NCI-H2081 (cell line): ENCODE measurements around the gene SORCS2.

Experiments
- DNase-seq, 2 experiments: peaks; one replicate each; lab custom pipeline; 2025; lab: John Stamatoyannopoulos, UW

Gene SORCS2

DNA sequence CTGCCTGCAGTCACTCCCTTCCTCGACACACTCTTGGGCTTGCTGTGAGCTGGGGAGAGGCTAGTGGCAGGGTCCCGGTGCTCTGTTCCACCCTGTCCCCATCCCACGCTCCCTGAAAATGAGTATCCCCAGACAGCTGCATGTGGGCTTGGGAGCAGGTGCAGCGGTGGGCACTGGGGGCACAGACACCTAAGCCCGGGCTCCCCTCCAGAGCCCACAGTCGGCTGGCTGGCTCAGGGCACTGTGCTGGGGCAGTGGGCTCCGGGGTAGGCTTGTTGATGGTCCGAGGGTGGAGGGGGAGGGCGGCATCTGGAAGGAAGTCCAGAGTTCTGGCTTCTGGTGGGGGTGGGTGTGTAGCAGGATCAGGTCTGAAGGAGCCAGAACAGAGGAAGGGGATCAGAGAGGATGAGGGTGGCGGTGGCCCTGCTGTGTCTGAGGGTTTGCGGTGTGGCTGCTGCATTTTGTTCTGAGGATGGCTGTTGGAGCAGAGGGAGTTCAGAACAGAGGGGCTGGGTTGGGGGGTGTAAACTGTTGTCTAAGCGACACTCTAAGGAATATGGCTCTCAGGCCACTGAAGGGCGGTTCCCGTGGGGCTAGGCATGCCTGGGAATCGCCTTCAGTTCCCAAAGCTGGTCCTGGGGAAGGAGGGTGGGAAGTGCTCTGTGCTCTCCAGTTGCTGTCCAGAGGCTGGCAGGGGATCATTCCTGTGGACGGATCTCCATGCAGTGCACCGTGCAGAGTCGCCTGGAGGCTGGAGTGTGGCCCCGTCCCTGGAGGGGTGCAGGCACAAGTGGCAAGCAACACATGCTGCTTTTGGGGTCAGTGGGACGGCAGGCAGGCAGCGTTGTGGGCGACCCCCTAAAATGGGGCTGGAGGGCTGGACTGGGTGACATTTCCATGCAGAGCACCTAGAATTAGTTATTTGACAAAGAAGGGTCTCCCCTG lies 114.0 kb downstream of the SORCS2 start:
- DNase-seq: no peak

DNA sequence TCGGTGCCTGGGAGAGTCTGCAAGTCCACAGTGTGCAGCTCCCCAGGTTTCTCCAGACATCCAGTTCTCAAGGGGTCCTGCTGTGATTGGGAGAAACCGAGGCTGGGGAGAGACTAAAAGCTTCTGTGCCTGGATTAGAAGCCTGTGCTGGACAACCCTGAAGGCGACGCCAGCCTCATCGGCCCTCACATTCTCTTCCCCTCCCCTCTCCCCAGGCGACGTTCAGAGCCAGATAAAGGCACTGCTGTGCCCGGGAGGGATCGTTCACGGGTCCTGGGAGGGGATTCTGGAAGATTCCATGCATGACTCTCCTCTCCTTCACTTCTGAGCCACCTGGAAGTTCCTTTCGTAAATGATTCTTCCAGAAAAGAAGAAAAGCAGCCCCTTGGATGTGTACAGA lies 114.6 kb downstream of the SORCS2 start:
- DNase-seq: no peak

DNA sequence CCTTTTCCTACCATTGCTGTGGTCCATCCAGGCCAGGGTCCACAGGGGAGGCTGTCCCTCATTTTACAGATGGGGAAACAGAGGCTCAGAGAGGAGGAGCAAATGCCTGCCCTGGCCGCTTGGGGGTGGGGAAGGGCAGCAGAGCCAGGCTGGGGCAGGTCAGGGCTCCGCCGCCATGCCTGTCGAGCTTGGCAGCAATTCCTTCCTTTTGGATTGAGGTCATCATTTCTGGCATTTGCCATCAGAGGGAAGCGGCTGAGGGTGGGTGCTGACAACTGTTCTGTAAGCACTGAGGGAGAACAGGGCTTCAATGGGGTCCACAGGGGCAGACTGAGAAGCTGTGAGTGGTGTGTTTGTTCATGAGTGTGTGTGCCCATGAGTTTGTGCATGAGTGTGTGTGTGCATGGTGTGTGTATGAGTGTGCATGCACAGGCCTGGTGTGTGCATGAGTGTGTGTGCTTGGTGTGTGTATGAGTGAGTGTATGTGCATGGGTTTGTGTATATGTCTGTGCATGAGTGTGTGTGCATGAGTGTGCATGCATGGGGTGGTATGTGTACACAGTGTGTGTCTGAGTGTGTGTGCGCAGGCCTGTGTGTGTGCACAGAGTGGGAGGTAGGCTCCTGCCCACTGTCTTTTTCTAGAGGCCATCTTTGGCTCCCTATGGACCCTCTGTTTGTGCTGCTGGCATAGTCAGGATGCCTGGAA lies 115.2 kb downstream of the SORCS2 start:
- no peak for DNase-seq

DNA sequence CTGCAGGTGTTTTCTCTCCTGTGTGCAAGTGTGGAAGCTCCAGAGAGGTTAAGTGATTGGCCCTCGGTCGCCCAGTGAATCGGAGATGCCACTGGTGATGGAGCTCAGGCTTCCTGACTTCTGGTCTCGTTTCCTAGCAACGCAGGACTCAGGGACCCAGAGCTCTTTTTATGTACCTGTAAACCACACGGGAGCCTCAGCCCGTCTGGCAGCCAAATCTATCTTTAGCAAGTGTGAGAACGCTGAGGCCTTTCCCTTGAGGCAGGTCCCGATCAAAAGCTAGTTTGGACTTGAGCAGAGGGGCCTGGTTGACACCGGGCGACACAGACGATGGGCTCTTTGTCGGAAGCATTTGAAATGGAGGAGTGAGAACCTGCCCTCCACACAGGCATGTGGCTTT lies 116.8 kb downstream of the SORCS2 start:
- DNase-seq: no peak

DNA sequence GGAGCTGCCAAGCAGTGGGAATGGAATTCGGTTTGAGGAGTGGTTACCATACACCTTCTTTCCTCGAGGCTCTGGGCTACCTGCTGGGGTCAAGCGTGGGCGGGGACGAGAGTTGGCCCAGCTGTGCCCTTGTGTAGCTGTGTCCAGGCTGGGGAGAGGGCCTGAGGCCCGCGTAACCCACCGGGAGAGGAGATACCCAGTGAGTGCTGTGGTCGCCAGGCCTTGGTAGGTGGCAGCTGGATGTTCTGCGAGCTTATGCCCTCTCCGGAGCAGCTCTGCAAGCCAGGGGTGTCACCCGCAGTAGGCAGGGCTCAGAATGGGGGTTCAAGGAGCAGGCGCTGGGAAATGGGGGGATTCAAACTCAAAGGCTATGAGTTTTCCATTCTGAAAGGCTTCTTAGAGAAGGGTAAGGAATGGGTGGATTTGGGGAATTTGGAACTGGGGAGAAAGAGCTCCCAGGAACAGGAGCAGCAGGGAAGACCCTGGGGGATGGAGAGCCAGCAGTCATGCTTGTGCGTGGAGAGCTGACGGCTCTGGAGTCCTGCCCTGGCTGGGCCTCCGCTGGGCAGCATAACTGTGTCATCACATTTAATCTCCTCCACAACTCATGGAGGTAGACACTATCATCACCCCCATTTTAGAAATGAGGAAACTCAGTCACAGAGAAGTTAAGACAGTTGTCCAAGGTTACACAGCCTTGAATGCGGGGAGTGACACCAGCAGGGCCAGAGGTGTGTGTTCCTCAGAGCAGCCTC lies 117.5 kb downstream of the SORCS2 start:
- no peak for DNase-seq

DNA sequence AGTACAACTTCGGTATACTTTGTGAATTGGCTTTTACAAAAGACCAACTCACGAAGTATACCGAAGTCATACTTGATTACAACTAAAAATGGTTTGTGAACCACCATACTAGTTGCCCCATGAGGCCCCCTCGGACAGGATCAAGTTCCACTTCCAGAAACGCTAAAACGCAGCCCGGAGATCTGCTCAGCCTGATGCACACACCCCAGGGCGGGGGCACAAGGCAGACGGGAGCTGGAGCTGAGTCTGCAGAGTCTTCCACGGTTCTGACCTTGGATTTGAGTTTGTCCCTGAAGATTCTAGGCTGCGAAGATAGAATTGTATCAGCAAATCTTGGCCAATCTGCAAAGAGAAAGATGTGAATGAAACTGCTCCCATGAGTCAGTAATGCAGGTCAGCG lies 118.1 kb downstream of the SORCS2 start:
- no peak for DNase-seq

DNA sequence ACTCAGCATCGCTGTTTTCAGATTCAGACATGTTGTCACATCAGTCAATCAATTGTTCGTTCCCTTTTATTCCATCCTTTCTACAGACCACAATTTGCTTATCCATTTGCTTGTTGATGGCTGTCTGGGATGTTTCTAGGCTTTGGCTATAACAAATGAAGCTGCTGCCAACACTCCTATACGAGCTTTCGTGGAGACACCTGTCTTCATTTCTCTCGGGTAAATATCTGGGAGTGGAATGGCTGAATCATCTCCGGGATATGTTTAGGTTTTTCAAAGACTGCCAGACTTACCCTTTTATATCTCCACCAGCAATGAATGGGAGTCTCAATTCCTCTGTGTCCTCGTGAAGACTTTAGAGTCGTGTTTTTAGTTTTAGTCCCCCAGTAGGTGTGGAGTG lies 118.9 kb downstream of the SORCS2 start:
- no peak for DNase-seq

DNA sequence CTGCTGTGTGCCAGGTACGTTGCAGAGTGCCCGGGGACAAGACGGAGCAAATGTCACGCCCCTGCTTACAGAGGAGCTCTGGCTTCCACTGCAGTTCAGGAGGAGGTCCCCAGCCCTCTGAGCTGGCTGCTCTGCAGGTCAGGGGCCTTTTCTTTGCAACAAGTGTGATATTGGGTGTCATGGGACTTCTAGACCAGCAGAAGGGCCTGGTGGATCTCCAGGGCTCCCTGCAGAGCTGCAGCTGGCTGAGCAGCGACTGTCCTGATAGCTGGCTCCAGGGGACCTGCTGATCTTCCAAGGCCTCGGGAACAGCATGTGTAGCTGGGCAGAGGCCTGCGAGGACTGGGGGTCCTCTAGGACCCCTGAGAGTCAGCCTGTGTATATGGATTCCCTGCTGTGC lies 120.4 kb downstream of the SORCS2 start:
- DNase-seq: no peak

DNA sequence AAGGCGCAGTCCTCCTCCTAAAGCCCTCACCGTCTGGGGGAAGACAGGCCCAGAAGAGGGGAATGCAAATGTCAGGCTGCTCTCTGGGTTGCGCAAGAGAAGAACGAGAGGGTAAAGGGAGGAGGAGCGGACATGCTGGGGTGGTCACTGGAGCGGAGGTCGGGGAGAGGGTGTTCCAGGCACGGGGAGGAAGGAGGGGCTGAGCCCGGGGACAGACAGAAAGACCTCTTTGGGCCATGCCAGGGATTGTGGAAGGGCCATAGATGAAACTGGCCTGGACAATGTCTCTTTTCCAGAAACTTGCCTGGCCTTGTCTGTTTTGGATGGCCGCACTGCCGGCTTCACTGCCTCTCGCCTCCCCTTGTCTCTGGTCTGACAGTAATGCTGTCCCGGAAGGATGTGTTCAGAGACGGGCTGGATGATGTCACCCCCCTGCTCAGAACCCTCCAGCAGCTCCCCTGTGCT lies 121.0 kb downstream of the SORCS2 start:
- DNase-seq: no peak

DNA sequence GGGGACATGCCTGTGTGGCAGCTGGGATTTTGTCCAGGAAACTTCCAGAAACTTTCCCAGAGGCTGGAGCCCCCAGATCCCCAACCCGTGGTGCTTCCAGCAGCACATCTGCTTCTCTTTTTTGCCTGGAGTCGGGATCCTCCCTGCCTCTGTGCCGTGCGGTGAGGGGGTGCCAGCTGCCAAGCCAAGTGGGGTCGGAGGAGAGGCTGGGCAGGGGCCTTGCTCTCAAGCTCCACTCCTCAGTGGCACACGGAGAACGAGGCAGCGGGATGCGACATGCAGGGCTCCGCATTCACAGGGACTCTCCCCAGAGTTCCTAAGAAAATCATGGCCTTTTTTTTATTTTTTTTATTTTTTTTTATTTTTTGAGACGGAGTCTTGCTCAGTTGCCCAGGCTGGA lies 121.7 kb downstream of the SORCS2 start:
- DNase-seq: no peak

DNA sequence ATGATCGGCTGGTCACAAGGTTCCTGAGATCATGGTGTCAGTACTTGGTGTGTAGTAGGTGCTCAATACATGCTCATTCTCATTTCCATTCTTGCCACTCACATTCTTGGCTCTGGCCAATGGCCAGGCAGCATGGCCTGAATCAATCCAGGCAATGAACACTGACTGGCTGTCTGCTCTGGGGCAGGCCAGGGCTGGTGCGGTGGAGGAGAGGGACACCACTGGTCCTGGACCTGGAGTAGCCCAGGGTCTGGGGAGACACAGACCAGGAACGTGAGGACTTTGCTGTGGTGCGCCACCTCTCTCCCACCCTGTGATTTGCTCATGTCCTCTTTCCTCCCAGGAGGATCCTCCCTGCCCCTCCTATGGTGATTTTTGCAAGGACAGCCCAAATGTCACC lies 122.9 kb downstream of the SORCS2 start:
- DNase-seq: no peak

DNA sequence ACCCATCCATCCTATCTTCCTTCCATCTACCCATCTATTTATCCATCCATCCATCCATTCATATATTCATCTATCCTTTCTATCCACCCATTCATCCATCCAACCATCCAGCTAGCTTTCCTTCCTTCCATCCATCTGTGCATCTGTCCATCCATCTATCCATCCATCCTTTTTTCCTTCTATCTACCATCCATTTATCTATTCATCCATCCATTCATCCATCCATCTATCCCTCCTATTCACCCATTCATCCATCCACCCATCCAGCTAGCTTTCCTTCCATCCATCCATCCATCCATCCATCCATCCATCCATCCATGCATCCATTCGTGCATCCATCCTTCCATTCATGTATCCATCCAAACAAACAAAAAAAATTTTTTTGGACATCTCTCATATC lies 123.6 kb downstream of the SORCS2 start:
- DNase-seq: no peak

DNA sequence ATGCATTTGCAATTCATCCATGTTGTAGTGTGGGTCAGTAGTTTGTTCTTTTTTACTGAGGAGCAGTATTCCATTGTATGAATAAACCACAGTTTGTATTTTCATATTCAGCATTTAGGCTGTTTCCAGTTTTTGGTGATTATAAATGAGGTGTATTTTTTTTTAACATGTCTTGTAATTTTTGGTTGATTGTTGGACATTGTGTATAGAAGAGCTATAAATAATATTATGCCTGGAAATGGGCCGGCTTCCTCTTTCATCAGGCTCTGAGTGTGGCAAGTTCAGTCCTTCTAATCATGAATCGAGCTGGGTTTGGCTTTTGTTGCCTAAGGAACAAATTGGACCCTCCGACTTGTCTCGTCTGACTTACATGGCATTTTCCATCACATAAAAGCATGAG lies 126.7 kb downstream of the SORCS2 start:
- no peak for DNase-seq

DNA sequence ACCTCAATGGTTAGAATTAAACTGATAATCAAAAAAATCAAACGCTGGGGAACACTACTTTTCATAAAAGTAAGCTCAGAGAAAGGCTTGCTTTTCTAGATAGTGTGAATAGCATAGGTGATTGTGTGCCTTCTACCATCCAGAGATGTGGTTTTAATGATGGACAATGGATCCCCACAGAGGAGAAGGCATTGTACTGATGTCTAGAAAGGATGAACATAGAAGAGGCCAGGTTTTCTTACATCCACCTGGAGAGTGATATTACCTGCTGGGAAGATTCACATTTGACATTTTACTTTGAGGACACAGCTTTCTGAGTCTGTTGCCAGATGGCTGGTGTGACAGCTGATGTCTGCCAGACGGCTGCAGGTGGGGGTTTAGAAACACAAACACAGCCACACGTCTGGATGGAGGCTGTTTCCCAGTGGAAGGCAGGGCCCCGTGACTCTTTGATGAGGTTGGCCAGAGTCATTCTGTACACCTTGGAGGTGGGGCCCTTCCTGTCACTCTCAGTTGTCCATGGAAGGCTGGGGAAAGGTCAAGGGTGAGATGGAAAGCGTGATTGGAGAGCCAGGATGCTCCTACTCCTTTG lies 128.0 kb downstream of the SORCS2 start:
- no peak for DNase-seq

DNA sequence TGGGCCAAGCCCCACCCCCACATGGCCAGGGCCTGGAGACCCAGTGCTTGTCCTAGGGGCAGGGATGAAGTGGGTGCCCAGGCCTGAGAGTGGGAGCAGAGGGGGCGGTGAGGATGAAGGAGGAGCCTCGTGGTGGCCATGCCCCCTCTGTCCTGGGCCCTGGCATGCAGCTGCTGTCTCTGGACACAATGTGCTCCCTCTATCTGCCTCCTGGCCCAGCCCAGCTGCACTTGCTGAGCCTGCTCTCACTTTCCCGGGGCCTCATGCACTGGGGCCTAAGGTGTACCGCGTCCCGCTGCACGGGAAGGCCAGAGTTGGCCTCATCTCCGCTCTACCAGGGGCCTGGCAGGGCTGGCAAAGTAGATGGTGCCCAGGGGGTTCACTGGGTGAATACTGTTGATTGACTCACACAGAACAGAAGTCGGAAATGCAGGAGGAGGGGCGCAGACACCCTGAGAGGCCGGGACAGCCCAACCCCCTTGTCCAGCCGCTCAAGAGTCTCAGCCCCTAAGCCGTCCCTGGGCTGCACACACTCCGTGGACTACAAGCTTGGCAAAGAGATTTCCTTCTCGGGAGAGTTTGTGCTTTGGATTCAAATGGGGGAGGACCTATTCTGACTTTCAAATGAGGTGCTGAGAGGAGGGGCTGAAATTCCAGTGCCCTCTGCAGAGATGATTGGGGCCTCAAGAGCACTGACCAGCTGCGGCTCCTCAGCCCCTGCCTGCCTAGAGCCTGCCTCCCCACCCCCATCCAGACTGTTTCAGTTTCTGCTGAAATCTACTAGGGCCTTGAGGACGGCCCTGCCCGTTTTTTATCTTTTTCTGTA lies 130.0 kb downstream of the SORCS2 start:
- DNase-seq: no peak

DNA sequence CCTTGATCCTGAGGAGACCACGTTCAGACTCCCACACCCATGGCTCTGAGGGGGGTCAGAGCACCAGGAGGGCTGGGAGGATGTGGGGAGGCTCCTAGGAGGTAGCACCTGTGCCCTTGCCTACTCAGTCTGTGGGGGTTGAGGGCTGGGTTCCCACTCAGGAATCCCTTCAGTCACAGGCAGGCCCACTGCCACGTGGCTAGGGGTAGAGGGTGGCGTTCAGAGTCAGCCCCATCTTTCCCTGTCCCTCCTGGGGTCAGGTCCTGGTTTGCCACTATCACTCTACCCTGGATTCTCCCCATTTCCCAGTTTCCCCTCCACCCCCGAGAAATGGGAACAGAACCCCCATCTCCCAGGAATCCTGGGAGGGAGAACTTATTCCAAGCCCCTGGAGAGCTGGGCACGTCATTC lies 131.1 kb downstream of the SORCS2 start:
- peak in 1 of 2 experiments; percentile 54 for DNase-seq

DNA sequence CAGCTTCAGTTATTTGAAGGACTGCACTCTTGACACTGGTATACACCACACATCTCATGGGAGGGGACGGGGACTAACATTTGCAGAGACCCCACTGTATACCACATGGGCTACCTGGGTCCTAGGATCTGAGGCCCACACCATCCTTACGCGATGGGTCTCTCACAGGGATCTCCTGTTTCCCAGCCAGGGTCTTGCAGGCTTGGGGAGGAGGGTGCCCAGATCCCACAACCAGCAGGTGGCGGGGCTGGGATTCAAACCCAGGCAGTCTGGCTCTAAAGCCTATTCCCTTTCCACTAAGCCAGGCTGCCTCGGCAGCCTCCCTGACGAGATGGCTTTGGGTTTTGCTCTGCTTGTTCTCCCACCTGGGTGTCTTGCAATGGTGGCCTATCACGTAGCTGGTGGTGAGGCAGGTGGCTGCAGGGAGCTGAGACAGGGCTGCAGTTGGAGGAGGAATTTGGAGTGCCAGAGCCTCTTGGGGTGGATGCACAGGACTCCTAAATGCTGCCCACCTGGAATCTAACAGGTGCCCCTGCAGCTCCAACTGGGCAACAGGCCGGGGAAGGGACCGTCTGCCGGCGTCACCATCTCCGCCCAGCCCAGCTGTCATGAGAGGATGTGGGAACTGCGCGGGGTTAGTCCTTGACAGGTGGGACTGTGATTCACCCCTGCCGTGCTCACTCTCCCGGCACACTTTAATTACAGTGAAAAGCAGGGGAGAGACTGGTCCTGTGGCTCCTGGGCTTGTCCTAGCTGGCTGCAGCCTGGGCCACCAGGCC lies 131.7 kb downstream of the SORCS2 start:
- peak; percentile 83 to 94 for DNase-seq

DNA sequence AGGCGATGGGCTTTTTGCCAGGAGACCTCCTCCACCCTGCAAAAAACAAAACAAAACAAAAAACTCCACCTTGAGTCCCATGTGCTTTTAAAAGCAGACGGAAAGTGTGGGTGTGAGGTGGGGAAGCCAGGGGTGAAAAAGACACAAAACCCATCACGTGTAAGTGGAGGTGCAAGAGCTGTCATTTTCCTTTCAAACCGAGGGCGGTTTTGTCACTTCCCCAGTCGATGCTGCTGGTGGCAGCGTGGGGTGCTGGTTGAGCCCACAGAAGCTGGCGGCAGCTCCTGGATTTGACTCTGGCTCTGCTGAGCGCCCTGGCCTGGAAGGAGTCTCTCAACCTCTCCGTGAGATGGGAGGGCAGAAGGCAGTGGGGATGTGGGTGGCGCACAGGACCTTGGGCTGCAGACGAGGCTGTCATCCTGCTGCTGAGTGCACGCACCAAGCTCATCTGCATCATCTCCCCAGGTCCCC lies 132.3 kb downstream of the SORCS2 start:
- DNase-seq: no peak

DNA sequence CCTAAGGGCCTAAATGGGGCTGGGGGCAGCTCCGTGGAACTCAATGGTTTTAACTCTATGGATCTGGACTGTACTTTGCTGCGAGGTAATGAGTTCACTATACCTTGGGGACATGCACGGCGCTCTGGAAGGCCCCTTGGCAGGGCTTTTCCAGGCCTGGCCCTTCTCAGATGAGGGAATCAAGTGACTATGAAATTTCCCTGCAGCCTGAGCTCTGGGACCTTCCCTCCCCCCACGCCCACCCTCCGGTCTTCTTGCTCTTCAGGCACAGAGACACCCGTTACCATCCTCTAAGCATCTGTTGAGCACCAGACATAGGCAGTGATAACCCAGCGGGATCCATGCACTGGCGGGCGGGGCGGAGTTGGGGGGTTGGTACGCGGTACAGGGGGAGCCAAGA lies 133.2 kb downstream of the SORCS2 start:
- DNase-seq: no peak

DNA sequence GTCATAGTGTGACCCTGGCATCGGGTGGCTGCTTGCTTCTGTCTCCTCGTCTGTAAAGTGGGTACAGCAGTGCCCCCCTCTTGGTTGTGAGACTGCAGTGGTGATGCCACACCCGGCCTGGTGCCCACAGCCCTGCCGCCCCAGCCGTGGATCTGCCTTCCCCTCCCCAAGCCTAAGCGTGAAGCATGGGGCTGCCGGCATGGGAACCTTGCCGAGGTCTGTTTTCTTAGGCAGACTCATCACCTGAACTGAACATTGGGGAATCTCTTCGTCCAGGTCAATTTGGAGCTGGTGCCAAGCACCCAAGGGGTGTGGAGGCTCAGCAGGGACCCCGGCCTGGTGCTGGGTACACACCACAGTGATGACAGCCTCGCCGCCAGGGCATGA lies 134.0 kb downstream of the SORCS2 start:
- no peak for DNase-seq
